ENCODE results near the gene CPNE5.
"Not testable (repeated sequence)": the region's sequence is repeated elsewhere in the genome, so short reads cannot be mapped to it uniquely, and the experiment has no call there.

CPNE5 gene

DNA sequence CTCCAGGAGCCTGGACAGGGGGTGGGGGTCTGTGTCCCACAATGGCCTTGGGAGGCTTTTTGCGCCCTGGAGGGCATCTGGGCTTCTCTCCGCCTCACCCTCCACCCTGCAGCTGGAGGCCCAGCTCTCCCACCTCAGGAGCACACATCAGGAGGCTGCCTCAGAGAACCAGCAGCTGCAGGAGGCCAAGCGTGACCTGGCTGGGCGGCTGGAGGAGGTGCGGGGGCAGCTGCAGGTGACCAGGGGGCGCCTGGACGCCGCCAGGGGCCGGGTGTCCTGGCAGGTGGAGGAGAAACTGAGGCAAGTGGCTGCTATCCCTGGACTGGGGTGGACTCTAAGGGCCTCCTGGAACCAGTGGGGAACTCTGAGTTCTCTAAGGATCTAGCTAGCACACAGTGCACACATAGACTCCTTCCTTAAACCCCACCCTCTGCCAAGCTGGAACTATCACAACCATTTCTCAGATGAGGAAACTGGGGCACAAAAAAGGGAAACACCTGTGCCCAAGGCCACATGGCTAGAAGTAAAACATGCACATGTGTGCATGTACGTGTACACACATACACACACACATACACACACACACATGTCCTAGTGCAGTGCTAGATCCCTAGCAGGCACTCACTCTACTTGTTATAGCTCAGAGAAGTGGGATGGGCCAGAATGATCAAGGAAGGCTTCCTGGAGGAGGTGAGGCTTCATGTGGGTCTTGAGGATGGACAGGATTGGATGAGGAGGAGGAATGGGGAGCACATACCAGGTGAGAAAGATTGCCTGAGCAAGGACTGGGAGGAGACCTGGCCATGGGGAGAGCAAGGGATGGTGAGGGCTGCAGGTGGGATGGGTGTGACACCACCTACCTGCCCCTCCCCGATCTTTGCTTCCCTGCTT is 118.7 kb downstream of the CPNE5 start:
- DNase-seq, result no peak

DNA sequence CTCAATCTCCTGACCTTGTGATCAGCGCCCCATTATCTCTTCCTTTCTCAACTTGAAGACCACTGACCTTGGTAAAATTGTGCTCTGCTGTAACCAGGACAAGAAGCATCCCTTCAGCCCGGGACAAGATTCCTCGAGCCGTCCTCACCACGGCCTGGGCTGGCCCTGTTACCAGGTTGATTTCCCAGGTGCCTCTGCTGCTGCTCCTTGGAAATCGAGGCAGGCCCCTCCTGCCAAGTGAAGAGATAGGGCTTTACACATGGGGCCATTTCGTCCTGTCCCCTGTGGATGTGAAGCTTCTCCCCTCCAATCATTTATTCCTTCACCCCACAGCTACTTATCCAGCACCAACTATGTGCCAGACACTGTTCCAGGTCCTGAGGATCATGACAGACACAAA is 120.1 kb downstream of the CPNE5 start:
- no peak for DNase-seq

DNA sequence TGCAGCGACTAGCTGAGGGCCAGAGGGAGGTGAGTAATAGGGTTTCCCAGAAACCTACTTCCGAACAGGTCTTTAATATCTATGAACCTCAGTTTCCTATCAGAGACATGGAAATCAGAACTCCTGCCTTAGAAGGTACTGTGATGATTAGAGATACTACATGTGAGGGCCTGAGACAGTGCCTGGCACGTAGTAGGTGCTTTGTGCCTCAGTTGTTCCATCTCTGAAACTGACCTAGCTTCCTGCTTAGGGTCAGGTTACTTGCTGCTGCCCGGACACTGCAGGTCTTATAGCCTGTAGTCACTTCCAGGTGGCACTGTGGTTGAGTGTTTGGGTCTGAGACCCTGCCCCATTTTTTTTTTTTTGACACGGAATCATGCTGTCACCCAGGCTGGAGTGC is 120.7 kb downstream of the CPNE5 start:
- no peak for DNase-seq

DNA sequence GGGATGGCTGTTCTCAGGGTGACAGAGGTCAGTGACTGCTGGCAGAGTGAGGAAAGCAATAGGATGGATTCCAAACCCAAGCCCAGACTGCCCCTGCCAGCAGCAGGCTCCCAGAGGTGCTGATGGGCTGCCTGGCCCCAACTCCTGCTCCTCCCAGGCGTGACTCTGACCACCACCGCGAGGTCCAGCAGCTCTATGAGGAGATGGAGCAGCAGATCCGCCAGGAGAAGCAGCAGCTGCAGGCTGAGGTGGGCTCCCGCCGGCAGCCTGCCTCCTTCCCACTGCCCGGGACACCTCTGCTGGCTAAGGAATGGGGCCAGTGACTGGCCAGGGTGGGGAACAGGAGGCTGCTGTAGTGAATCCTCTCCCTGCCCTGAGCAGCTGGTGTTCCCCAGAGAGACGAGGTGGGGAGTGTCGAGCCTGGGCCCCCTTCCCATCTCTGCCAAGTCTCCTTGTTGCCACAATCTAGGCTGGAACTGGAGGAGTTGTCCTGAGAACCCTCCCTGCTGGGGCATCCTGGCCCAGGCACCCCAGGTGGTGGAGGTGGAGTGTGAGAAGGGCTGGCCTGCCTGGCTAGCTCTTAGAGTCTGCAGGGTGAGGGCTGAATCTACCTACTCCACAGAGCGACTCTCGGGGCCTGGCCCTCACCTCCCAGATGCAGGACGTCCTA is 121.2 kb downstream of the CPNE5 start:
- DNase-seq, result no peak

DNA sequence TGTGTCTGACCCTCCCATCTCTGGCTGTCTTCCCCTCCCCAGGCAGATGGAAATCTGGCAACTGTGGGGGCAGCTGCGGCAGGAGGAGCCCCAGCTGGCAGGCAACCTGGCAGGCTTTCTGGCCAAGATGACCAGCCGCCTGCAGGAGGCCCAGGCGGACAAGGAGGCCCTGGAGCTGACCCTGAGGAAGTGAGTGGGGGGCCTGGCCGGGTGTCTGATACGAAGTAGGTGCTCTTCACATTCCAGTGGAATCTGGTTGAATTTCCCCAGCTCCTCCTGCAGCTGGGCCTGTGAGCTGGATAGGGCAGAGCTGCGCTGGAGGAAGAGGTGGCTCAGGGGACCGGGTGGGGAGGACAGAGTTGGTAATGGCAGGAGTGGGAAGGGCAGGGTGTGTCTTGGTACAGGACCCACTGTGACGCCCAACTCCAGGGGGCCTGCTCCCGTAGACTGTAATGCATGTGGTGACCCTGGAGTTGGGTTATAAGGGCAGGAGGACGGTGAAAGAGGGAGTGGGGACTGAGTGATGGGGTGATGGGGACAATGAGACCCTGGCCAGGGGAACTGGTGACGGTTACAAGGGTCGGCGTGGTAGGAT is 121.9 kb downstream of the CPNE5 start:
- DNase-seq, result no peak

DNA sequence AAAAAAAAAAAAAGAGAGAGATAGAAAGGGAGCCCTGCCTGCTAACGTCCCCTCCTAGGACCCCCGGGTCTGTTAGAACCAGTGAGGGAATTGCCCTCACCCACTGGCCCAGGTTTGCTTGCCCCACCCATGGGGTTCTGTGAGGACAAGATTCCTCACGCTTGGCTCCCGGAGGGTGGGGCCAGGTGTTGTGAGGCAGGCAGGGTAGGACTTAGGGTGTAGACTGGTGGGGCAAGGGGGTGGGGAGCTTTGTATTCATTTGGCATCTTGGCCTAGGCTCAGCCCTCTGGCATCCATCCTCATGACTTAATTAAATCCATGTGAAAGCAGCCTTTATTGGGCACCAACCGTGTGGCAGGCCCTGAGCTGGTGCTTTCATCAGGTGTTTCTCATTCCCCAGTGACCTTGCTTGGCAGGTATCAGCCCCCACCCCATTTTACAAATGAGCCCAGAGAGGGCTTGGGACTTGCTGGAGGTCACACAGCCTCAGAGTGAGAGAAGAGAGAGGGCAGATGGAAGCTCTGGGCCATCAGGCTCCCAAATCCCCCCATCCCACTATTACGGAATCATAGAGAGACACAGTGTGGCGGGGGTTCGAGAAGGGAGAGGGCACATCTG is 122.7 kb downstream of the CPNE5 start:
- no peak for DNase-seq

DNA sequence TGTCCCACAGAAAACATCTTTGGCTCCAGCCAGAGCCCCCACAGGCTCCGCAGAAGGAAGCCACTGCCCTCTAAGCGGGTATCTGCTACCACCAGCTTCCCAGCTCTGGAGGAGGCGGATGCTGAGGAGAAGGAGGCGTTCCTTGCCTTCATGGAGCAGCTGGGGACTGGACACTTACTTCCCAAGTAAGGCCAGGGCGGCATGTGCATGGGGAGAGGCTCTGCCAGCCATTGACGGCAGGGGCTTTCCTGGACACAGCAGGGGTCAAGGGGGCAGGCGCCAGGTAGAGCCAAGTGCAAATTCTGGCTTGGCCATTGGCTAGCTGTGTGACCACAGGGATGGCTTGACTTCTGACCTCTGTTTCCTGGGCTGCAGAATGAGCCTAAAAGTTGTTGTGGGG is 123.8 kb downstream of the CPNE5 start:
- no peak for DNase-seq

DNA sequence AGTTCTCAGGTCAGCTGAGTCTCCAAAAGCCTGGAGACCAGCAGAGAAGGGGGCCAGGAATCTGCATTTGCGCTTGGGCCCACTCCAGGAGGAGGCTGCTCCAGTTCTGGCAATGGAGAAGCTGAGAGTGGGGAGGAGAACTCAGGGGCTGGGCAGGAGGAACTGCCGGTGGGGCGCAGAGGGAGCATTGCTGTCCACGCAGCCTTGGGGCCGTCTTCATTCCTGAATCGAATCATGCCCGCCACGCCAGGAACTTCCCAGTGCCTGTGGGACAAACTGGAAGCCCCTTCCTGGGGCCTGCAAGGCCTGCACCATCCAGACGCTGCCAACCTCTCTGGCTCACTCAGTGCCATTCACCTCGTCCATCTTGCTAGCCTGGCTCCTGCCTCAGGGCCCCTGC is 124.7 kb downstream of the CPNE5 start:
- DNase-seq, result no peak

DNA sequence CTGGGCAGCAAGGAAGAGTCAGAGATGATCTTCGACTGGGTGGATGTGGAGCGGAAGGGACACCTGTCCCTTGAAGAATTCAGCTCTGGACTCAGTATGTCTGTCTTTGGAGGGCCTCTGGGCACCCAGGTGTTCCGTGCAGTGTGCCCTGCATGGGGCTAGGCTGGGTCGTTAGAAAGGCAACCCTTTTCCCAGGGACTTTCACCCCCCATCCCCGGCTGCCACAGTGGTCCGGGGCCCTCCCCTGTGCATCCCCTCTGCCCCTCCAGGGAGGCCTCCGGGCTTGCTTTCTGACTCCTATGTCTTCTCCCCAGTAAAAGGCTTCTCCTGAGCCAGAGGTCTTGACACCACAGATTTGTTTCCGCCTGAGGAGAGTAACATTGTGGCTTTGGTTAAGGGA is 125.4 kb downstream of the CPNE5 start:
- DNase-seq, result no peak

DNA sequence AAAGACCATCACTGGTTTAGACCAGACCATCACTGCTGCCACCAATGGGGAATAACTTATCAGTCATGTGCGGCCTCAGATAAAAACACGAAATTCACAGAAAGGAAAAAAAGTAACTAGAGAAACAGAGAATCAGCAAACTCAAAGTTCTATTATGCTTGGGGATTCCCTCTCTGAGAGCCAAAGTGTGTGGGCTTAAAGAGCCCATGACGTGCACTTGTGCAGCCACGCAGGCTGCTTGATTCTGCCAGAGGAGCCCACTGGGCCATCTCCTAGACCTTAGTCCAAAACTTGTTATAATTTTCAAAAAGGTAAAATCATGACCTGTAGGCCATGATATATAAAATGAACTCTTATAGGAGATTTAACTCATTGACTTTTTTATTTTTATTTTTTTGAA is 126.4 kb downstream of the CPNE5 start:
- no peak for DNase-seq

DNA sequence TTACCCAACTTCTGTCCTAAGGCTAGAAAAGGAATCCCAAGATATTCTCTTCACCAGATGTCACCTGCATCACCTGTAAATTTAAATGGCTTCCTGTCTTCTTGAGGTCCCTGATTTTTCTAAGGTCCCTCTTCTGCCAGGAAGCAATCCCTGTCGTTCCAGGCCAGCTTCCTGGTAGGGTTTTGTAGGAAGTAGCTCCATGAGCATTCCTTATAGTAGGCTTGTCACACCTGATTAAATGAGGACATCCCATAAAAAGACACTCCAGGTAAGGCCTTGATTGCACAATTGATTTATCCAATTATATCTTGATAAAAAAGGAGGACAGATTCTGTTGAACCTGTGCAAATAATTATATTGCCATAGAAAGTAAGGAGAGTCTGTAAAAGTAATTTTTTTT is 132.9 kb downstream of the CPNE5 start:
- no peak for DNase-seq

DNA sequence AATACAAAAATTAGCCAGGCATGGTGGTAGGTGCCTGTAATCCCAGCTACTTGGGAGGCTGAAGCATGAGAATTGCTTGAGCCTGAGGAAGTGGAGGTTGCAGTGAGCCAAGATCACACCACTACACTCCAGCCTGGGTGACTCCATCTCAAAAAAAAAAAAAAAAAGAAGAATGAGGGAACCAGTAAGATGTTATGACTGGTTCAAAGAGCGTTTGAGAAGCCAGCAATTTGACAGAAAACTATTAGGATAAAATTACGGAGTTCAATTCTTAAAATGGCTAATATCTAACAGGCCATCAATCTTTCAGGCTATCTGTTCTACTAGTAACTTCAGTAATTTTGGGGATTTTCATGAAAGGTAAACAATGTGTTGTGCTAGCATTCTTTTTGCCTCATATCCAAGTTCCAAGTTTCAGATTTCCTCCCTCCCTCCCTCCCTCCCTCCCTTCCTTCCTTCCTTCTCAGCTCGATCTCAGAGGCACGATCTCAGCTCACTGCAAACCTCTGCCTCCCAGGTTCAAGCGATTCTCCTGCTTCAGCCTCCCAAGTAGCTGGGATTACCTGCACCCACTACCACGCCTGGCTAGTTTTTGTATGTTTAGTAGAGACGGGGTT is 134.2 kb downstream of the CPNE5 start:
- not testable (repeated sequence) for DNase-seq

DNA sequence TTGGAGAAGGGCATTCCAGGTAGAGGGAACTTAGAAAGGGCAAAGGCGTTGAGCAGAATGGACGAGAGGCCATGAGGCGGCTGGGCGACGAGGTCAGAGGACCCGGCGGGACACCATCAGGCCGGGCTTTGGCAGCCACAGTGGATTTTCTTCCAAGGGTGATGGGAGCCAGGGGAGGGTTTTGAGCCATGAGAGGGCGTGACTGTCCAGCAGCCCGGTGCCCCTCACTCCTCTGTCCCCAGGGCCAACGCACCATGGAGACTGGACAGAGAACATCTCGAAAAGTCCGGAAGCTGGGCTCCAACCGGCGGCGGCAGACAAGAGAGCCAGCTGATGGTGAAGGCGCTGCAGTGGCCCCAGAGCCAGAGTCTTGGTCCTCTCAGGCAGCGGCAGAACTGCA is 135.3 kb downstream of the CPNE5 start:
- no peak for DNase-seq

DNA sequence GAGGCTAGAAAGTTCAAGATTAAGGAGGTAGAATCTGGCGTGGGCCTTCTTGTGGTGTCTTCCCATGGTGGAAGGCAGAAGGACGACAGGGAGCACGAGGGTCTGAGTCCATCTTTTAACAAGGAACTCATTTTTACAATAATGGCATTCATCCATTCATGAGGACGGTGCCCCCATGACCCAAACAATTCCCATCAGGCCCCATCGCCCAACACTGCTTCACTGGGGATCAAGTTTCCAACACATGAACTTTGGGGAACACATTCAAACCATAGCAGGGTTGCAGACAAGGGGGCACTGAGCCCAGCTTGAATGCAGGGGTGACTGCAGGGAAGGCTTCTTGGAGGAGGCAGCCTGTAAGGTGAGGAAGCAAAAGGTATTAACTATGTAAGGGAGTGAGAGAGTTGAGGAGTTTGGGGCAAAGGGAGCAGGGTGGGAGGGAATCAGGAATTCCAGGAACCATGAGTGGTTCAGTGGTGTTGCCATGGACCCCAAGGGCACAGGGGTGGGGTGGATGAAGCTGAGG is 136.1 kb downstream of the CPNE5 start:
- DNase-seq, result no peak

DNA sequence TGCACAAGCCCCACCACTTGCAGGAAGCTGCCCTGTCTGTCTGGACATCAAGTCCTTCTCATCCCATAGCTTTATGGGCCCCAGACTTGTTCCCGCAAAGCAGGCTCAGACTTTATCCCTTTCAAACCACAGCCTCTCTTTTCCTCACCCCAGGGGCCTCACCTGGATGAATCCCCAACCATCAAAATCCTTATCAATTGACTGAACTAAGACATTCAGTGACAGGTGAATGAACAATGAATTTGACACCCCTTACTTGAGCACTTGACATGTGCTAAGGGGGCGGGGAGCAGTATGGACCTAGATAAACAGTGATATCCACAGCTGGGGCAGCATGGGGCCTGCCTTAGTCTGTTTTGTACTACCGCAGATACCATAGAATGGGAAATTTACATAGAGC is 136.6 kb downstream of the CPNE5 start:
- no peak for DNase-seq

DNA sequence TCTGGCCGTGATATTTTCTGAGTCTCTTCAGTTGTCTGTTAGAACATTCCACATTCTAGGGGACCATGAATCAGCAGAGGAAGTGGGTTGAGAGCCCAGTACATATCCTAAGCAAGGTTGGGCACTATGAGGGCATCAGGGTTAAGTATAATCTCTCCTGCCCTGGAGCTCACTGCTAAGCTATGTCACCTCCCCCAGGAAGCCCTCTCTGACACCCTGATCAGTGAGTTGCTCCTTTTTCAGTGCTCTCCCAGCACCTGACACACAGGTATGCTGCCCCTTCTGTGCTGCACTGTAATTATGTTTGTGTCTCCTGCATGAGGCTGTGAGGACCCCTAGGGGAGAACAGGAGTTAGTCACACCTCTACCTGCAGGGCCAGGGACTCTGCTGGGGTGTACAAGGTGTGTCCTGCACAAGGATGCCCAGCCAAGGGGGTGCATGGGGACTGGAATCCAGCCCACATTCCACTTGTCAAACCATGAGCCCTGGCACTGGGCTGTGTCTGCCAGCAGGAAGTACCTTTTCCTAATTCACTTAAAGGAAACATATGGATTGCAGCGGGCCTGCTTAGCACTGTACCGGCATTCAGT is 137.7 kb downstream of the CPNE5 start:
- no peak for DNase-seq

DNA sequence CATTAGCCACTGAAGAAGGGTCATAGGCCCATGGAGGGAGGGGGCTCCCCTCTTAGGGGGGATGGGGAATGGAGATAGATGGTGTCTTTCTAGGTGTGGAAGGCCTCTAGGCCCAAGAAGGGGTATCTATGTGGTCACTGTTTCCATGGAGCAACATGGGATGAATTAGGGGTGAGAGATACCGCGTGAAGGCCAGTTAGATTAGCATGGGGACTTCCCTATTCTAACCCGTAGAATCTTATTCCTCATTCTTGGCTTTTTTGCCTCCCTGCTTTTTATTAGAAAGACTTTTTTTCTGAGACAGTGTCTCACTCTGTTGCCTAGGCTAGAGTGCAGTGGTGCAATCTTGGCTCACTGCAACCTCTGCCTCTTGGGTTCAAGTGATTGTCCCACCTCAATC is 138.4 kb downstream of the CPNE5 start:
- DNase-seq, result no peak

DNA sequence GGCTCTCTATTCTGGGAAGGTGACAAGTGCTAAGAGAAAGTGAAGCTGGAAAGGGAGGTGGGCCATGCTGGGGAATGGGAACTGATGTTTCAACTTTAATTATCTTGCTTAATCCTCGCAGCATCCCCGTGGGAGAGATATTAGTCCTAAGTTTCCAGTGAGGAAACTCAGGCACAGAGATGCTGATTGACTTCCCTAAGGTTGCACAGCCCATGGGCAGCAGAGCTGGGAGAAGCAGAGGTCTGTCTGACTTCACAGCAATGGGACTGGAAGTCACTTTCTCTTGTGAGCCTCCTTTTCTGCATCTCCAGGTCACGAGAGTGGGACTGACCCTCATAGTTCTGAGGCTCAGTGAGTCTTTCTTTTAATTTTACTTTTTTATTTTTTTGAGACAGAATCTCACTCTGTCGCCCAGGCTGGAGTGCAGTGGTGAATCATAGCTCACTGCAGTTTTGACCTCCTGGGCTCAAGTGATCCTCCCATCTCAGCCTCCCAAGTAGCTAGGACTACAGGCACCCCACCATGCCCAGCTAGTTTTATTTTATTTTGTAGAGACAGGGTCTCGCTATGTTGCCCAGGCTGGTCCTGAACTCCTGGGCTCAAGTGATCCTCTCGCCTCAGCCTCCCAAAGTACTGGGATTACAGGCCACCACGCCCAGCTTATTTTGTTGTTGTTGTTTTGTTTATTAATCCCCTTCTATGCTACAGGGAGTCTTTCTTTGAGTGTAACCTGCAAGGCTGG is 139.0 kb downstream of the CPNE5 start:
- no peak for DNase-seq

DNA sequence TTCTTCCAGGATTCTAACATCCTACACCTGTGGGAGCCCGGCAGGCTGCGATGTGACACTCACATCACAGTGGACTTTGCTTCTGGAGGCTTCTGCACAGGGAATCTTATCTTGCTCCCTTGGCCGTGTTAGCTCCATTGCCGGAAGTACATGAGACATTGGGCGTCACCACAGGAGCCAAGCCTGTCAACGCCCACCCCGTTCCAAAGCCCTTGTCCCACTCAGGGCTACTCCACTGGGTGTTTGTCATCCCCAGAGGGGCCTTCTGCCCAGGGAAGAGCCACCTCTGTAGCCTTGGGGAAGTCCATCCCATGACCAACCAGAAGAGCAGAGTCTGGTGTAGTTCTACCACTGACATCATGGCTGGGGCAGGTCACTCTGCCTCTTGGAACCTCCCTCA is 139.9 kb downstream of the CPNE5 start:
- no peak for DNase-seq

DNA sequence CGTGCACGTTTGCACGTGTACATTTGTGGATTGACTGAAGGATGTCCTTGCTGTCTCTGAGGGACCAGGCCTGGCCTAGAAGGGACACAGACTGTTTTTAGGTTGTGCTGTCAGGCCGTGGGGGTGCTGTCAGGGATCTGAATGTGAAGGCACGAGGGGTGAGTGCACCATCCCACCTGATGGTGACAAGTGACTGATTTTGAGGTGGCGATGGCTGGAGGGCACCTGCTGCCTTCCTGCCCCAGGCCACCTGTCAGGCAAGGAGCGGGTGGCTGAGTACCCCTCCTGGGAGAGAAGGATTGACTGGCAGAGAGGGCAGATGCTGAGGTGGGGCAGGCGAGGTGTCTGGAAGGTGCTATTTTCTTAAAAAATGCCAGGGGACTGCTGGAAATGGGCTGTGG is 140.4 kb downstream of the CPNE5 start:
- no peak for DNase-seq

DNA sequence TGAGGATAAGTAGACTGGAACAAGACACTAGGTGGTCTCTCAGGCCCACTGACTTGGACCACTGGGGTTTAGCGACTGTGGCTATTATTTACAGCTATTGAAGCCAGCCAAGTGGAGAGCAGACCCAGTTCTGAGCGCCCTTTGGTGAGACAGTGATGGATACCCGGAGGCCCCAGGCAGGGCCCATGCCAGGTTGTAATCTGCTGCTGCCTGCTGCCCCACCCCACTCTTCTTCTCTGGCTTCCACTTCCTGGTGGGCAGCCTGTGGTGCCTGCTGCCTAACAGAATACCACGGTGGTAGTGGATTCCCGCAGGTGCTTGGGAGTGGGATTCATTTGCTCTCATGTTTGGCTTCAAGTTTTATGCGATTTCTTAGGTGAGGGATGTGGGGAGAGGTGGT is 141.0 kb downstream of the CPNE5 start:
- DNase-seq, result no peak

DNA sequence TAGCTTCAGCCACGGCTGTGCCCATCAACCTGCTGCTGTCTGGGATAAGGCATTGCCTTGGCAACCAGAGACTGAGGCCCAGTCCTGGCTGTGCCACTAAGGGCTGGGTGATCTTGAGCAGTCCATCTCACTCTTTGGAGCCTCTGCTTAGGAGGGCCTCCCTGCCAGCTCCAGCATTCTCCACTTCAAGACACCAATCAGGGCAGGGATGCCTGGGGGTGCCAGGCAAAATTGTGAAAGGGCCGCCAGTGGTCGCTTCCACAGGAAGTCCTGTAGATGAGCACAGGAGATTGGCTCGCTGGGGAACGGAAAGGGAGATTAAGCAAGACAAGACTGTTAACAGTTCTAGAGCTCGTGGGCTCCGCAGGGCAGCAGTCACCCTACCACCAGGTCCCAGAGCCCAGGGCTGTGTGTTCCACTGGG is 141.8 kb downstream of the CPNE5 start, which contains the start of gene RAB44:
TSS of gene RAB44 (plus strand) at position 346 of the 423 bp plus-strand sequence. CDS start 6,410 bp downstream, outside the sequence.
- no peak for DNase-seq

Measured in NCI-H1048 (cell line).